Stimulated activated CD4-positive, alpha-beta T cell treated with anti-CD3 and anti-CD28 coated beads, Interleukin-4, amount 100 ng/mL, for 24 hours (primary cell): Measurements from ENCODE around the gene ANKMY1.
"Not testable (repeated sequence)": the region's sequence is repeated elsewhere in the genome, so short reads cannot be mapped to it uniquely, and the experiment has no call there.

Source experiments
- DNase-seq: peaks from one replicate; pipeline ENCODE4 v3.0.0-alpha.2; 2020

The ANKMY1 gene

DNA sequence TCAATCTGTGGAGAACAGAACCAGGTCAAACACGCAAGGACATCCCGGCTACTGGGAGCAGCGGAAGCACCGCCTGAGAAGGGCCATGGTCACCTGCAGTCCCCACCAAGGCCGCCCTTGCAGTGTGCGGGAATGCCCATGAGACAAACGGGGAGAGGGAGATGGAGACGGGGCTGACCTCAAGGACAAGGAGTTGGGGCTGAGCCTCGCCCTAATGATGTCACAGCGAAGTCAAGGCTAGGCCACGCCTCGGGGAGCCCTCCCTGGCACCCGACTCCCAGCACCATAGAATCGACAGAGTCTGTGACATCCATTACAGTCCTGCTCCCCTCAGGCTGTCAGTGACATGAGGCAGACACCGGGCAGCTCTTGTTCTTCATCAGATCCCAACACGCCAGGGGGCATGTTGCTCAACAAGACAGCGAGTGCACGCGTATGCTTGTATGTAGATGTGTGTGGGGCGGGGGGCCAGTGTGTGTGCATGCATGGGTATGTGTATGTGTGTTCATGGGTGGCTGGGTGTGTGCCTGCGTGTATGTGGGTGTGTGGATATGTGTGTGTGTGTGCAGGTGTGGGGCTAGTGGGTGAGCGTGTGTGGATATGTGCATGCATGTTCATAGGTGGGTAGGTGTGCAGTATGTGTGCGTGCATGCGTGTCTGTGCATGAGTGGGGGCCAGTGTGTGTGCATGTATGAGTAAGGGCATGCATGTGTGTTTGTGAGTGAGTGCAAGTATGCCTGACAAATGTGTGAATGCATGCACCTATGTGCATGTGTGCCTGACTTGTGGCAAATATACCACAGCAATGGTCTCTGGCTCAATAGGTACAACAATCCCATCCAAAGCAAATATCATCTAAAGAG lies 57.0 kb downstream of the ANKMY1 start:
- DNase-seq = peak; percentile 2

DNA sequence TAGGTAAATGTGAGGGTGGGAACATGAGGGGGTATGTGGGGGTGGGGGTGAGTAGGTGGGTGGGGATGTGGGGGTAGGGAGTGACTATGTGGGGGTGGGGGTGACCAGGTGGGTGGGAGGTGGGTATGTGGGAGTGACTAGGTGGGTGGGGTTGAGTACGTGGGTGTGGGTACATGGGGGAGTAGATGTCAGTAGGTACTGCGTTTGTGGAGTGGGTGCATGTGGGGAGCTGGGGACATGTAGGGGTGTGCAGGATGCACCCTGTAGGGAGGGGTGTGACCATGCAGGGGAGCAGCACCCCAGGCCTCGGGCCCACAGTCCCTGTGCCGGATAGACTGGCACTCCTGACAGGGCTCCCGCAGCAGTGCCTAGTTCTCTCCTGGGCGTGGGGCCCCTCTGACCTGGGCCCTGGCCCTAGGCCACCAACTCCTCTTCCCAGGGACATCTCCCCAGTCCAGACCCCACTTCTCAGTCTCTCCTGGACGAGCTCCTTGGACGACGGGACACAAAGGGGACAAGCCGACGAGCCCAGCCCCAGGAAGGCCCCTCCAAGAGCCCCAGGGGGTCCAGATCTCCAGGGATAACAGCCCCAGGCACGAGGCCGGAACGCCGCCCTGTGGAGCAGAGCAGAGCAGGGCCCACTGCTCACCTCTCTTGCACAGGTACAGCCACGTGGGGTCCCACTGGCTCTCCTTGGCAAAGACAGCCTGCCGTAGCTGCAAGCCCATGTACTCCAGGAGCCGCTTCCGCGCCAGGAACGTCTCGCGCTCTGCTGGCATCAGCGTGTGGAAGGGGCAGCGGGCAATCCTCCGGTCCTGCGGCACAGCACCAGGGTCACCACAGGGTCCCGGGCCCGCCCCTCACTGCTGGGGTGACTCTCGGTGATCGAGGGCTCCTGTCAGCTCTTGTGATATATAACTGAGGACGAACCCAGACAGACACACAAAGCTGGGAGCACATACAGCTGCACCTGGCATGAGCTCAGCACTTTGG lies 58.2 kb downstream of the ANKMY1 start:
- DNase-seq = peak; percentile 1

DNA sequence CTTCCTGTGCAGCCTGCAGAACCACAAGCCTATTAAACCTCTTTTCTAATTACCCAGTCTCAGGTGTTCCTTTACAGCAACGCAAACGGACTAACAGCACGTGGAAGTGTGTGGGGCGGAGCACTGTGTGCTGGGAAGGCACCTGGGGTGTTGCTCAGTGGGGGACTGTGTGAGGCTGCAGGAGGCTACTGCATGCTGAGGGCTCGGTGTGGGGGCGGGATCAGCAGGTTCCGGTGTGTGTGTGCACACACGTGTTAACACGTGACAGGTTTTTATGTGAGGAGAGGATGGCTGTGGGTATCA lies 58.9 kb downstream of the ANKMY1 start:
- peak; percentile 2 for DNase-seq

DNA sequence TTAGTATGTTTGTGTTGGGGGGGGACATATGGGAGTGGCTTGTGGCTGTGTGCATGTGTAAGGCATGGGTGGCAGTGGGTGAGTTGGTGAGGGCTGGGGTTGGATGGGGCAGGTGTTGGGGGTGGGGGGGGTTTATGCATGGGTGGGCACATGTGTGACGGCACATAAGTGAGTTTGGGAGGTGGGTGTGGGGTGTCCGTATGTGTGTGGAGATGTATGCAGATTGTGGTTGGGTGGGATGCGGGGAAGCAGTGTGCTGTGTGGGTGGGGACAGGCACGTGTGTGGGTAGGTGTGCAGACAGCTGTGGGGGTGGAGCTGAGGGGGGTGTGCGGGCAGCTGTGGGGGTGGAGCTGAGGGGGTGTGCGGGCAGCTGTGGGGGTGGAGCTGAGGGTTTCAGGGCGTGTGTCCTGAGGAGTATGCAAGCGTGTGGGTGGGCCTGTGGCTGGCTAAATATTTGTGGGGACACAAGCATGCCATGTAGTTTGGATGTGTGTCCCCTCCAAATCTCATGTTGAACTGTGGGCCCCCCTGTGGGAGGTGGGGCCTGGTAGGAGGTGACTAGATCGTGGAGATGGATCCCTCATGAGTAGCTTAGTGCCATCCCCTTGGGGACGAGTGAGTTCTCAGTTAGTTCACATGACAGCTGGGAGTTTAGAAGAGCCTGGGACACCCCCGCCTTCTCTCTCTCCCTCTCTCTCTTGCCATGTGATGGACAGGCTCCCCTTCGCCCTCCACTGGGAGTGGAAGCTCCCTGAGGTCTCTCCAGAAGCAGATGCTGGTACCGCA lies 59.4 kb downstream of the ANKMY1 start:
- no peak for DNase-seq

DNA sequence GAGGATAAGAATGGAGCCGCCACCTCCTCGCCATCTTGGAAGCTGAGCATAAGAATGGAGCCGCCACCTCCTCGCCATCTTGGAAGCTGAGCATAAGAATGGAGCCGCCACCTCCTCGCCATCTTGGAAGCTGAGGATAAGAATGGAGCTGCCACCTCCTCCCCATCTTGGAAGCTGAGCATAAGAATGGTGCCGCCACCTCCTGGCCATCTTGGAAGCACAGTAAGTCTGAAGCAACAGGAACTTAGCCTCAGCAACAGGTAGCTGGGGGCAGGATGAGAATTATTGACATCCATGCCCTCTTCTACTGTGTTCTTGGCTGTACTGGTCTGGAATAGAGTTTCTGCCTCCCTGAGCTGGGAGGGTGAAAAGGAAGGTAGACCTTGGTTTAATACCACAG lies 60.7 kb downstream of the ANKMY1 start:
- DNase-seq = peak; percentile 1

DNA sequence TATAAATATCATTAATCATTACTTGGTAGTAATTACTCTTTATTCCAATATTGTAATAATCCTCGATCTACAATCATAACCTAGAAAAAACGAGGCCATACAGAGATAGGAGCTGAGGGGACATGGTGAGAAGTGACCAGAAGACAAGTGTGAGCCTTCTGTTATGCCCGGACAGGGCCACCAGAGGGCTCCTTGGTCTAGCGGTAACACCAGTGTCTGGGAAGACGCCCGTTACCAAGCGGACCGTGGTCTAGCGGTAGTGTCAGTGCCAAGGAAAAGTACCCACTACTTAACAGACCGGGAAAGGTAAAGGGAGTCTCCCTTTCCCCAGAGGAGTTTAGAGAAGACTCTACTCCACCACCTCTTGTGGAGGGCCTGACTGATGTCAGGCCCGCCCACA lies 62.8 kb downstream of the ANKMY1 start:
- not testable (repeated sequence) for DNase-seq

DNA sequence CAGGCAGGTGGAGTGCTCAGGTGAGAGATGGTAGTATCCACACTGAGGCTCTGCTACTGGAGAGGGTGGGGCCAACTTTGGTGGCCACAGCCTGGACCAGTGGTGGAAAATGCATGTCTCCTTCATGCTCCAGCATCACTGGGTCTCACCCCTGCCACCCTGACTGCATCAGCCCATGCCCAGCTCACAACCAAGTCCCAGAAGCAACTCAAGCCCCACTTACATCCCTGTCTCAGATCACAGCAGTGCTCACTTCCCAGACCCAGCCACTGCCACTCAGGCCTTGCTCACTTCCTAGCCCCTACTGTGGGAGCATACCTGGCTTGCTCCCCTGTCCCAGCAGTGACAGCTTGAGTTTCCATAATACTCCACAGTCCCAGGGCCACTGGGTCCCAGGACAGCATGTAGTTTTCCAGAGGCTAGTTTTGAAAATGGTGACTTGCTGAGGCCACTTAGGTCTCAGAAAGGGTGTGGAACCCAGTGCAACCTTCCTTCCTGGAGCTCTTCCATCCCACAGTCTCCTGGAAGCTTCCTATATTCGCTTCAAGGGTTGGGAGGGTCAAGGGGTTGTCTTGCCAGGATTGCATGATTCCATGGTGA lies 63.5 kb downstream of the ANKMY1 start:
- no peak for DNase-seq

DNA sequence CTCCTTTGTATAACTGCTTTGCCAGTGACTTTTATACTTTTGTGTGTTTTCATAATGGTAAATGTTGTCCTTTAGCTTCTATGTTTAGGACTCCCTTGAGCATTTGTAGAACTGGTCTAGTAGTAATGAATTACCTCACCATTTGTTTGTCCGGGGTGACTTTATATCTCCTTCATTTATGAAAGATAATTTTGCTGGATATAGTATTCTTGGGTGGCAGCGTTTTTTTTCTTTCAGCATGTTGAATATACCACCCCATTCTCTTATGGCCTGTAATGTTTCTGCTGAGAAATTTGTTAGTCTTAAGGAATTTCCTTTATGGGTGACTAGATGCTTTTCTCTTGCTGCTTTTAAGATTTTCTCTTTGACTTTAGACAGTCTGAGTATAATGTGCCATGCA lies 66.3 kb downstream of the ANKMY1 start:
- DNase-seq = no peak

DNA sequence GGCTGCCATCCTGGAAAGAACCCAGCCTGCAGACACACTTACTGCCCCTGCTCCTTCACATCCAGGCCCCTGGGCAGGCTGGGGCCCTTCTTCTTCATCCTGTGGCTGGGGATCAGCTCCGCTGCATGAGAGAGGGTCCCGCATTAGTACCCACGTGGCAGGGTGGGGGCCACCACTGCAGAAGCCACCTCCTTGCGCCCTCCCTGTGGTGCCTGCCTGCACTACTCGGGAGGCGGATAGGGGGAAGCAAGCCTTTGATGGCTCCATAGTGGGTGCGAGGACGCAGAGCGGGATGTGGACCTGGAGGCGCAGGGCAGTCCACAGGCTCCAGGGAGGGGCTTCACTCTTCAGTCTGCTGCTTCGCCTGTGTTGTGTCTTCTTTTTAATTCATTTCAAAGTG lies 75.6 kb downstream of the ANKMY1 start:
- DNase-seq = peak; percentile 1

DNA sequence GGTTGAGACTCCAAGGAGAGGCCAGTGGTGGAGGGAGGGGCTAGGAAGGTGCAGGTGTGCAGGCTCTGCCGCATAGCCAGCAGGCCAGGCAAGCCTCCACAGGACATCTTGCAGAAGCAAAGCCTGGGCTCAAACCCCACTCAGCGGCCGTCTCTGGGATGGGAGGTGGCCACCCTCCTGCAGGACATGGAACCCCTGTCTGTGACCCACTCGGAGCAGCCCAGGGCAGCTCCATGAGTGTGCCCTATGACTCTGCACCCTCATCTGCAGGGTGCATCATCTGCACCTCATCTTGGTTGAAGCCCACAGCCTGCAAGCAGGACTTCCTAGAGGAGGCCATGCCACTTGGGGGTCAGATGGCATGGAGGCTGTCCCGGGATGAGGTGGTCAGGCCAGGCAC lies 76.1 kb downstream of the ANKMY1 start:
- peak; percentile 1 for DNase-seq

DNA sequence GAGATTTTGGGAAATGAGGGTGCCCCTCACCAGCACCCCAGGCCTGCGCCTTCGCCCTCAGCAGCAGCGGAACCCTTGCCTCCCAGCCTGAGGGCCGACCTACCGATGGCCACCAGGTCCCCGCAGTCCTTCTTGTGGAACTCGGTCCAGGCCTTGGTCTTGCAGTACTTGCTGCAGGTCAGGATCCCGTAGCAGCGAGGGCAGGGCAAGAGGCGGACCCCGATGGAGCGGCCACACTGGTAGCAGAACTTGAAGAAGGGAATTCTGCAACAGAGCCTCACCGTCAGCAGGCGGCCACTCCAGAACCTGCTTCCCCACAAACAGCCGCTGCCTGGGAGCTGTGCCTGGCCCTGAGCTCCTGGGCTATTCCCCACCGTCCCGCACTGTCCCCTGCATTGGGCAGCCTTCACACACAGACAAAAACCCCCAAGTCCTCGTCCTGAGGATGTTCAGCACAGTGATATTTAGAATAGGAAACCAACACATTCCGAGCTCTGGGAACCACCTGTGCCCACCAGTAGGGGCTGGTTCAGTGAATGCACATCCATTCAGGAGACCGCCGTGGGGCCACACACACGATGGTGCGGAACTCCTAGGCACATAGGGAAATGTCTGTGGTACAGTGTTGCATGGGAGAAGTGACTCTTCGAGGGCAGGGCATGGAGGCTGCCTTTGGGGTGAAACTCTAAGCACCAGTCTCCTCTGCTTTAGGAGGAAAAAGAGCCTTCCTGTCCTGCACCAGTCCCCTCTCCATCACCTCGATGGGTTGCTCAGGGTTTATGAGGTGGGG lies 76.8 kb downstream of the ANKMY1 start:
- peak; percentile 2 for DNase-seq

DNA sequence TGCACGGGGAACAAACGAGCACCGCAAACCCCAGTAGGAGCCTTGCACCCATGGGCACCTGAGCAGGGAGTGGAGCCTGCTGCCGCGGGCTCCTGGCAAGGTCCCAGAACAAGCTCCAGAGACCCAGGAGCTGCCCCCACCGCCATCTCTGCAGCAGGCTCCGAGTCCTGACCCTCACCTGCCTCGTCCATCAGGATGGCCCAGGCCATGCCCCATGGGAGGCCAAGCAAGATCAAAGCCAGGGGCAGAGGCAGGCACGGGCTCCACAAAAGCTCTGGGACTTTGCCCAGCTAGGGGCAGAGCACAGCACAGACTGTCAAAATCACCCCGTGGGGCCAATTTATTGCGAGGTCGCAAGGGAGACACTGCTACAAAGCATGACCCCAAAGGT lies 78.7 kb downstream of the ANKMY1 start:
- DNase-seq = peak; percentile 0

DNA sequence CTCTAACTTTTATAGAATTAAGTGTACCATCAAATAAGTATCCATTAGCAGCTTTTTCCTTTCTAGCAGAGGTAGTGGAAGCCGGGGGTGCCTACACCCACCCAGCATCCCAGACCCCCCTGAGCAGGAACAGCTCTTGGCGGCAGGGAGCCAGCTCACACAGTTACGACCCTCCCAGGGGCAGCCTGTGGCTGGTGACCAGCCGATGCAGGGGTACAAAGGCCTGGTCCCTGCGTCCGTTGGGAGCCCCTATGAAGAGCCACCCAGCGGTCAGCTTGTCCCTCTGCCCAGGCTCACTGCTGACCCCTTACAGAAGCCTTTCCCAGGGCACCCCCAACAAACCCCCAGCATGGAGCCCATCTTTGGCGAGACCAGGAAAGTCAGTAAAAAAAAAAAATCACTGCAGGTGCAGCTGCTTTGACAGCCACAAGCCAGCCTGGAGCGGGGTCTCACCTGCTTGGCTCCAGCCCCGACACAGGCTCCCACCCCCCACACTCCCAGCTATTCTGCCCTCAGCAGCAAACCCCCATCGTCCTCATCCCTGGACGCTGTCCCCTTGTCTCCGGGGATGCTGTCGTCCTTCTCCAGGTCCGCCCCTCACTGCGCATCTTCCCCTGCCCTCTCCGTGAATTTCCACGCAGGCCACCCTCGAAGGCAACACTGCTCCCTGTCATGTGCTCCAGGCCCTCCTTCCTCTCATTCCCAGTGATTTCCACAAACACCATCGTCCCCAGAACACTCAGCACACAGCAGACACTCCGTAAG lies 79.3 kb downstream of the ANKMY1 start:
- DNase-seq = peak; percentile 1

DNA sequence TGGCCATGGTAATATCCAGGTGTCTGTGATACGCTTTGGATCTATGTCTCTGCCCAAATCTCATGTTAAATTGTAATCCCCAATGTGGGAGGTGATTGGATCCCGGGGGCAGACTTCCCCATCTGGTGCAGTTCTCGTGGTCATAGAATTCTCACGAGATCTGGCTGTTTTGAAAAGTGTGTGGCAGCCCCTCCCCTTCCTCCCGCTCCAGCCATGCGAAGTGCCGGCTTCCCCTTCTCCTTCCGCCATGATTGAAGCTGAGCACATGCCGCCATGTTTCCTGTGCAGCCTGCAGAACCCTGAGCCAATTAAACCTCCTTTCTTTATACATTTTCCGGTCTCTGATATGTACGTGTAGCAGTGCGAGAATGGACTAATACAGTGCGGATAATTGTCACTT lies 79.9 kb downstream of the ANKMY1 start:
- DNase-seq = no peak

DNA sequence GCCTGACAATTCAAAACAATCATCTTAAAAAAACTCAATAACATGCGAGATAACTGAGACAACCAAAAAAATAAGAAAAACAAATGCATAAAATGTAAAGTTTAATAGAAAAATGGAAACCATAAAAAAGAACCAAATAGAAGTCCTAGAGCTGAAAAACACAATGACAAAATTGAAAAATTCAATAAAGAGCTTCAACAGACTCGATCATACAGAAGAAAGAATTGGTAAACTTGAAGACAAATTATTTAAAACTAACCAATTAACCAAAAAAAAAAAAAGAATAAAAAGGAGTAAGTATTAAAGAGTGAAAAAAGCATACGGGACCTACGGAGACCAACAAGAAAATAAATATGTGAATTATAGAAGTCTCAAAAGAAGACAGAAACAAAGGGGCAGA lies 84.6 kb downstream of the ANKMY1 start:
- DNase-seq = no peak

DNA sequence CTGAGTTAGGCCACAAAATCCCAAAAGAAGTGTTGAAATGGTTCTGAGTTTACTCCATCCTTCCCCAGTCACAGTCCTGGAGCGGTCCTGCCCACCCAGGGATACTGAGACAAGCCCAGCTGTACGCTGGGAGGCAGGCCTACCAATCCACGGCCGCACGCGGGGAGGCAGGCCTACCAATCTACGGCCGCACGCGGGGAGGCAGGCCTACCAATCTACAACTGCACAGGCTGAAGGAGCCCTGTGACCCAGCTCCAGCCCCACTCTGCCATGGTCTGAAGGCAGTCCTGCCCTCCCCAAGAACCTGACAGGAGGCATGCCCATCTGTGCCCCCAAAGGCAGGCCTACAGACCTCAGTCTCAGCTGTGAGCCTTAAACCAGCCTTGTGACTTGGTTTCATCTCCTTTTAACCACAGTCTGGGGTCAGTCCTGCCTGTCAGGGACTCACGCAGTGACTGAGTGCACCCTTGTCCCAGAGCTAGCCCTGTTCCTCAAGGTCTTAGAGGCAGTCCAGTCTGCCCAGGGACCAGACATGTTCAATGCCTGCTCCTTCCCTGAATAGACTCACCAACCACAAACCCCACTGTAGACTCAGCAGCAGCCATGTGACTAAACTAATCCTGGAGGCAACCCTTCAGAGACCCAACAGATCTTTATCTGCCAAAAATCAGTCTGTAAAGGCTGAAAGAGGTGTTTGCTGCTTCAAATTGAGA lies 85.6 kb downstream of the ANKMY1 start:
- DNase-seq = no peak

DNA sequence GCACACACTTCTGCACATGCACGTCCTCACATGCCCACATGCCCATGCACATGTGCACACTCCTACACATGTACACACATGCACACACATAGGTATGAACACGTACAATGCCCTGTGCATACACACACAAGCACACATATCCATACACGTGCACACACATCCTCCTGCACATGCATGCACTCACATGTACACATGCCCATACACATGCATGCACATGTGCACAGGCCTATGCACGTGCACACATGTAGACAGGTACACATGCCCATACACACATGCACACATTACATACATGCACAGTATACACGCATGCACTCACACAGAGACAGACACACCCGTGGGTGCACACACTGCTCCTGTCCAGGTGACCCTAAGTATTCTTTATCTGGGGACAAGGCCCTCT lies 88.0 kb downstream of the ANKMY1 start:
- no peak for DNase-seq

DNA sequence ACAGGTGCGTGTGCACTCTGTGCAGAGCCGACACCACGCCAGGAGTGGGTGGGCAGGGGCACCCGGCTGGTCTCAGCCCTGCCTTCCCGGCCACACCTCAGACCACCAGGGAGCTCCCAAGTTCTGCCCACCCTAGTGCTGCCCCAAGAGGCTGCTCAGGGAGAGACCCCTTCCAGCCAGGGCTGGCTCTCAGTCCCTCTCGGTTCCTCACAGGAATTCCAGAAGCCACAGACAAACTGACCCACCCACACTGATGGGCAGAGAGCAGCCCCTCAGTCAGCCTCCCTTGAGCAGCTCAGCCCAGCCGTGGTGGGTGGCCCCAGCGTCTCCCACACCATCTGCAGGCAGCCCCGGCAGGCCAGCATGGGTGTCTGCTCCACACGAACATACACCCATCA lies 88.5 kb downstream of the ANKMY1 start:
- peak; percentile 1 for DNase-seq

DNA sequence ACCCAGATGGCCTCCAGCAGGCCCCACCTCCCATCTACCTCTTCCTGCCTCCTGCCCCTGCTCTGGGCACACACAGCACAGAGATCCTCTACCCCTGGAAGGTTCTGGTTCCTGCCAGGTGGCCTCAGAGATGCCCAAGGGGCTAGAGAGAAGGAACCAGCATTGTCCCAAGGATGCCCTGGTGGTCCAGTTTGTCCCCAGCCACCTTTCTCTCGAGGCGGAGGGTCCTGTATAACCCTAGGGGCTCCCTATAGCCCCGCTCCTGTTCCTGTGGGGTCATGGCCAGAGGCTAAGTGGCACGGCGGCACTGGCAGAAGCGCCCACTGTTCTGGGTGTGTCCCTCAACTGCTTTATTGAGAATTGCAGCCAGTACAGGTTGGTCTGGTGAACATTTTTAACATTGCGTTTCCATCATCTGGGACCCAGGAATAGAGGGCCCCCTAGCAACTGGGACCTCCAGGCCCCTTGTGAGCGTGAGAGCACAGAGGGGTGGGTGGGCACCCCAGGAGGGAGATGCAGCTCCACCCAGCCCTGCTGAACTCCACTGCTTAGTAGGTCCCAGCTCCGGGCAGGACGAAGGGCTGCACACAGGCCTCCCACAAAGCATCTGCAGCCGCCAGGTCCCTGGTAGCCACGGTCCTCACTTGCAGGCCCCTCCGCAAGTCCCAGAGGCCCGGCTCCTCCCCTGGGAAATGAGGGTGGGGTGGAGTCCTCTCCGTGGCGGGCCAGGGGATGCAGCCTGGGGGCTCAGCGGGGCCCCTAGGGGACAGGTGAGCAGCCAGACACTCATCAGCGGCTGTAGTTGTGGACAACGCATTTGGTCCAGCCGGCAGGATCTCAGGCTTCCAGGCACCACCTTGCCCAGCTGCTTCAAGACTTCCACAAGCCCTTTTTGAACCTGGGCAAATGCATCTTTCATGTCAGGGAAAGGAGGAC lies 89.2 kb downstream of the ANKMY1 start:
- DNase-seq = no peak
